Measurements from ENCODE around the gene RHBDF1.

The RHBDF1 gene

DNA sequence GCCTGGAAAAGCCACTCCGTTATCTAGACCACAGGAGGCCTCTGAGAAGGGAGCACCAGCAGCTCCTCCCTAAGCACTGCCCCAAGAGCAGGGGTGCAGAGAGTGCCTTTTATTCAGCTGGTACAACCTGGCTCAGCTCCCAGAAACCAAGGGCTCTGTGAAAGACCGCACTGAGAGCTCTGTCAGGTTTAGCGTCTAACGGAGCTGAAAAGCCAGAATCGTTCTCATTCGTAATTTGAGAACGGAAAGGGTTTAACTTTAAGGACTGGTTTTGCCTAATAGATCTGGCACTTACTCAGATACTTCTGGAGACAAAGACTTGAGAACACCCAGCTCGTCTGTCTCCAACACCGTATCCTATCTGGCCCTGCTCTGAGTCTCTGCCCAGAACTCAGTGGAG, 19.1 kb upstream of the RHBDF1 start:
- DNase-seq = no peak

DNA sequence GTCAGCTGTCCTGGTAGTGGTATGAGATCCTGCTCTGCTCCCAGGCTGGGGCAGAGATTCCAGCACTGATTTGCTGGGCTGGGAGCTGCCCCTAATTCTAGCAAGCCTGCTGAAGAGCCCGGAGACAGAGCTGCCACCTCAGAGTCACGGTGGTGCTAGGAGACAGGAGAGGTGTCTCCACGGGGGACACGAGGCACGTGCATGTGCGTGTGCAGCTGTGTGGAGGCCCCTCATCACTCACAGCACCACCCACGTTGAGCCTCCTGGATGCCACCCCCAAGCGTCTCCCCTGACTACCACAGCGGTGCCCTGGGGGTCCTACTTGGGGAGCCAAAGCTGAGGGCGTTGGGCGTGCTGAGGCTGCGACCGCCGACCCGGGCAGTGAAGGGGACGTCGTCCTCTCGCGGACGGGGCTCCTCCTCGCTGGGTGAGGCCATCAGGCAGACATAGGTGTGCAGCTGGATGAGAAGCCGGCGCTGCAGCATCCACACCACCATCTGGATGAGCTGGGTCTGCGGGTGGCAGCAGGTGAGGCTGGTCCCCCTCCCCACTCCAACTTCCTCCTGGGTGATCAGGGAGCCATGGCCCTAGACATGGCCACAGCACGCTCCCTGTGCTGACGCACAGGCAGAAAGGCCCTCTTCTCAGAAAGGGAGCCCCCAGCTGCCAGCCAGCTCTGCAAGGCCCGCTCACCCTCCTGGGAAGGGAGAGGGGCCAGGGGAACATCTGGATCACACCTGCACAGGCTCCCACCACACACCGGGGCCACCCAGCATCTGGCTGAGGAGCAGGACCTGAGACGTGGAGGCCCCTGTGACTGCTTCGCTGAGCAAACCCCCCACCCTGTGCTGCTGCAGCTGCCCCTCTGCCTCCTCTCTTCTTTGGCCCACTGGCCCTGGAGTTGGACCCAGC, 17.2 kb upstream of the RHBDF1 start:
- no peak for DNase-seq

DNA sequence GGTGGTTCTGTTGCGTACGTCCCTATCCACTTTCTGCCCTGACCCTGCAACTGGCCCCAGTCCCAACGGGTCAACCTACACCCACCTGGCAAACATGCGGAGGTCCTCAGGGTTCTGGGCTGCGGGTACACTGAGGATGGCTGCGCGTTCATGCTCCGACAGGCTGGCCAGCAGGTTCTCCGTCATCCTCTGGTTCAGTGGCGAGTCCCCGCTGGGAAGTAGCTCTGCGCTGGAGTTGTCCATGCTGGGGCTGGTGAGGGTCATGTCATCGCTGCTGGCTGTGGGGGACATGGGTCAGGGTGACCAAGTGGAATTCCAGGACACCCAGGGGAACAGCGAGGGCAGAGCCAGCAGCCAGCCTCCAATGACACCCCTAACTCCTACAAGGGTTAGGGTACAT, 16.2 kb upstream of the RHBDF1 start:
- no peak for DNase-seq

DNA sequence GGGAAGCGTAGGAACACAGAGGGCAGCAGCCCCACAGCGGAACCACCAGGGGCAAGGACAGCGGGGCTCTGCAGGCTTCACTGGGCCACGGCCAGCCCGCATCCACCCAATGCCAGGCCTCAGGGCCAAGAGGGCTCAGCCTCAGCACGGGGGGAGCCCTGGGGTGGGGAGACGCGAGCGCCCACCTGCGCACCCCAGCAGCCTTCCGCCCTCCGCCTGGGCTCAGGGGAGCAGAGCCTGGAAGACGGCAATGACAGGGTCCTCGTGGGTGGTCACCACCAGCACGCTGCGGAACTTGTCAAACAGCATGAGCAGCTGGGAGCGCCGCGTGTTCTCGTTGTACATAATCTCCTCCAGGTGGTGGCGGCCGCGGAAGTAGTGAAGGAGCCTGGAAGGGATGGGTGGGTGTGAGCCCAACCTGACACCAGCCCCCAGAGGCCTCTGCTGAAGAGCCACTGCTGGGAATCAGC, 14.1 kb upstream of the RHBDF1 start:
- DNase-seq = peak; percentile 71

DNA sequence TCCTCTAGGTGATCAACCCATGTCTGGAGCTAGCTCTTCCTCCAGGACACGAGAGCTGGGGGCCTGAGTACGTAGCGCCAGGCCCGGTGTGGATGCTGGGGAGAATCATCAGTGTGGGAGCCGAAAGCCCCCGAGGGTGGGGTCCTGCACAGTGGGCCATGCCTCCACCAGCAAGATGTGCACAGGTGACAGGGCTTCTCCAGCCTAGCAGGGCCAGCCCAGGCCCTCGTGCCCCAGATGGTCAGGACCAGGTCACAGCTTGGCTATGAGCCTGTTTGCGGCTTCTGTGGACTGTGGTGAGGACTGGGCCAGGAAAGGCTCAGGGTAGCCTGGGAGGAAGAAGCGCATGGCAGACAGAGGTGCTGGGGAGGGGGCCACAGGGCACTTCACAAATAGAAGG, 13.4 kb upstream of the RHBDF1 start:
- DNase-seq = no peak

DNA sequence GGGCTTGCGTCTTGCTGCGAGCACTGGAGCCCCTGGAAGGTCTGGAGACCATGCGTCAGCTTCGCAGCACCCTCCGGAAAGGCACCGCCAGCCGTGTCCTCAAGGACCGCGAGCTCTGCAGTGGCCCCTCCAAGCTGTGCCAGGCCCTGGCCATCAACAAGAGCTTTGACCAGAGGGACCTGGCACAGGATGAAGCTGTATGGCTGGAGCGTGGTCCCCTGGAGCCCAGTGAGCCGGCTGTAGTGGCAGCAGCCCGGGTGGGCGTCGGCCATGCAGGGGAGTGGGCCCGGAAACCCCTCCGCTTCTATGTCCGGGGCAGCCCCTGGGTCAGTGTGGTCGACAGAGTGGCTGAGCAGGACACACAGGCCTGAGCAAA, 13.0 kb upstream of the RHBDF1 start:
- no peak for DNase-seq

DNA sequence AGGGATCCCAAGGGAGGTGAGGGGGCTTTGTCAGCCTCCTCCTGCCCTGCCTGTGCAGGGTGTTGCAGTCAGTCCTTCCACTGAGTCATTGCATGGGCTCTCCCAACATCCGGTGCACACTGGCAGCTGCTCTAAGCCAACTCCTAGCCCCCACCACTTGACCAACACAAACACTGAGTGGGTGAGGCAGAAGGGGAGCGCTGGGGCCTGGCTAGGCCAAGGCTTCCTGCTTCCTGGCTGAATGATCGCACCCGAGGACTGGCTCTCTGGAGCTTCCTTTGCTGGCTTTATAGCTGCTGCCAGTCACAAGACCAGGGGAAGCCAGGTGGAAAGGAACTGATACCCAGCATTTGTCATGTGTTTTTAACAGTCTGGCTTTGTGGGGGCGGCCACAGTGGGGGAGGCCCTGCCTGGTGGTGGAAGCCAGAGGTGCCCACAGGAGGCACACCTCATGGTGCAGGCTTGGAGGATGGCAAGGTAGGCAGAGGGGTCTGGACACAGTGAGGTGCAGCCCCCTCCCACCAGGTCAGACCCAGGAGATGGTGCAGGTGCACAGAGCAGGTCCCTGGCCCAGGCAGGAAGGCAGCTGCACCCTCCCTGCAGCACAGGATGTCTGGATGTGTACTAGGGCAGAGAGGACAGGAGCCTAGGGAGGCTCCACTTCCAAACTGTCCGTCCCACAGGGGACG, 12.4 kb upstream of the RHBDF1 start:
- DNase-seq = no peak

DNA sequence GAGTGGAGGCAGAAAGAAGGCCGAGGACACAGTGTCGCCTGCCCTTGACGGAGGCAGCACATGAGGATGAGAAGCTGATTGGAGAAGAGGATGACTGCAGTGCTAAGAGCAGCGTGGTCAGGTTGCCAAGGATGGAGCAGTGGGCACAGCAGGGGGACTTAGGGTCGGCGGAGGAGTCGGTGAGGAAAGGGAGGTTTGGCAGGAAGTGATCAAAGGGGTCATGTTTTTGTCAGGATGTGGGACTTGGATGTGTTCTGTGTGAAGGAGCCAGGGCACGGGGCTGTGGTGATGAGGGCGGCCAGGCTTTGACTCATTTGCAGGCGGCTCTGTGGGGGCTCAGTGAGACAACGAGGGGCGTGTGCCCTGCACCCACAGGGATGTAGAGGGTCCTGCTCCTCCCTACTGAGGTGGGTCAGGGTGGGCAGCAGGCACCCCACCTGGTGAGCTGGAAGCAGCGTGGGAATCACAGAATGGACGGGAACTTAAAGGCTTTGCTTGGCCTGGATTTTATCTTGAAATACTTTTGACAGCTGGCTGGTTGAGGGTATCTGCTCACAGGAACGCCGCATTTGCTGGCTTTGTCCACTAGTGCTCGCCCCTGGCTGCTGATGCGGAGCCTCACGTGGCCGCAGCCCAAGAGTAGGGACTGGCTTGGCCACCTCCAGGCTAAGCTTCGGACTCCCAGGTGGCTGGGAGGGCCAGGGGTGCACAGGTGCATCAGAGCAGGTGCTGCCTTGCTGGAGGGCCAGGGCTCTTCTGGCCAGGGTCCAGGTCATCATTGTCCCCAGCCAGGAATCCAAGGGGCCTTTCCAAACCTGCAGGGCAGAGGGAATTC, 11.6 kb upstream of the RHBDF1 start:
- DNase-seq = no peak

DNA sequence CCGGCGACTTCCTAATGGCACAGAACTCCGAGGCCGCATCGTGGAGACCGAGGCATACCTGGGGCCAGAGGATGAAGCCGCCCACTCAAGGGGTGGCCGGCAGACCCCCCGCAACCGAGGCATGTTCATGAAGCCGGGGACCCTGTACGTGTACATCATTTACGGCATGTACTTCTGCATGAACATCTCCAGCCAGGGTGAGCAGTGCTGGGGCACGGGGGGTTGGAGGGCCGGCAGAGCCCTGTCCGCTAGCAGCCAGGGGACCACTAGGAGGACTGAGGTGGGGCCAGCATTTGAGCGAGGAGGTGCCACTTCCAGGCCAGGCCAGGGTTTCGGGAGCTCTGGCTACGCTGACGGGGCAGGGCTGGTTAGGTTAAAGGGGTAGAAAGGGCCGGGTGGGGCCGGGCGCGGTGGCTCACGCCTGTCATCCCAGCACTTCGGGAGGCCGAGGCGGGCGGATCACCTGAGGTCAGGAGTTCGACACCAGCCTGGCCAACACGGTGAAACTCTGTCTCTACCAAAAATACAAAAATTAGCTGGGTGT, 10.7 kb upstream of the RHBDF1 start:
- no peak for DNase-seq

DNA sequence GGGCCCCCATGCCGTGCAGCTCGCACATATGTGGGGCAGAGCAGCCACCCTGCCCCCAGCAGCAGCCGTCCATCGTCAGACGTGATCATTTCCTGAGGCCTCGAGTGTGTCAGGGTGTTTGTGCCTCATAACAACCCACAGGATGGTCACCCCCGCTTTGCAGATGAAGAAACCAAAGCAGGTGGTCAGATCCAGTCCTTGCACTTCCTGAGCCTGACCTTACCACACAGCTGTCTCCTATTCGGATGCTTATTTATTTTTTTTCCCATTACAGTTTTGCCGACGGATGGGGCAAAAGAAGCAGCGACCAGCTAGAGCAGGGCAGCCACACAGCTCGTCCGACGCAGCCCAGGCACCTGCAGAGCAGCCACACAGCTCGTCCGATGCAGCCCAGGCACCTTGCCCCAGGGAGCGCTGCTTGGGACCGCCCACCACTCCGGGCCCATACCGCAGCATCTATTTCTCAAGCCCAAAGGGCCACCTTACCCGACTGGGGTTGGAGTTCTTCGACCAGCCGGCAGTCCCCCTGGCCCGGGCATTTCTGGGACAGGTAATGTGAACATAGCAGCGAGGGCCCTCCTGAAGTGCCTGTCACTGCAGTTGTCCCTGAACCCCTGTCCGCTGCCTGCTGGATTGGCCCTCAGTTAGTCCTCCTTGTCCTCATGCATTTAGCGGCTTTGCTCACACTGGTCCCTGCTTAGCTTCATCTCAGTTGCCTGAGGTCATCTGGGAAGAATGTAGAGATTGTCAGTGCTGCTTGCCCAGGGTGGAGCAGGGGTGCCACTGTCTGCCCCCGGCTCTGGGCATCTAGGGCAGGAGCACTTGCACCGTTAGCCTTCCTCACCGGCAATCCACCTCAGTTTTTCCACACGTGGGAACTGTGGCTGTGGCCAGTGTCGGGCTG, 7.0 kb upstream of the RHBDF1 start:
- DNase-seq = no peak

DNA sequence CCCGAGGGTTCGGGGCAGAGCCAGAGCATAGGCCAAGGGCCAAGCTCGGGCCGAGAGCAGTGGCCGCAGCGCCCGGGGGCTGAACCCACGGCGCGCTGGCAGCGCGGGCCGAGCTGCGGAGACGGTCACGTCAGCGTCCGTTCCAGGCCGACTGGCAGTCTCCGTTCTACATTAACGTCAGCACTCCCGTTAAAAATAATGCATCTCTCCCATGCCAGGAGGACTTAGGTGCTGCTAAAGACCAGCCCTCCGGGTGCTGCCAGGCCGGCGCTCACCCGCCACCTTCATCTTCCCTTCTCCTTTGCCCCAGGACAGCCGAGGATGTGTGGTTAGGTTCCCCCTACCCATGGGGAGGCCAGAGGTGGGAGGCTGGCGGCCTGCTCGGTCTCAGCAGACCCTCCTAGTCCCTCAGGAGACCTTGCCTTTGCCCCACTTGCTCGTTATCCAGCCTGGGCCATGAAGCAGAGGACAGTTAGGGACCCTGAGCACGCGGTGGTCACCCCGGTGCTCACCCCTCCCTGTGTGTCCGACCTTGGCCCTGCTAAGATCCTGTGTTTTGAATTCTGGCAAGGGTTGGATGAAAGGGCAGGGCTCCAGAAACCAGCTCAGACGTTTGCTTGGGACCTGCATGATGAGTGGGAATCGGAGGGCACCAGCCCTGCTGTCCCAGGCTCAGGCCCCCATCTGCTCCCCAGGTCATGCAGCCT, 6.2 kb upstream of the RHBDF1 start:
- peak; percentile 32 for DNase-seq

DNA sequence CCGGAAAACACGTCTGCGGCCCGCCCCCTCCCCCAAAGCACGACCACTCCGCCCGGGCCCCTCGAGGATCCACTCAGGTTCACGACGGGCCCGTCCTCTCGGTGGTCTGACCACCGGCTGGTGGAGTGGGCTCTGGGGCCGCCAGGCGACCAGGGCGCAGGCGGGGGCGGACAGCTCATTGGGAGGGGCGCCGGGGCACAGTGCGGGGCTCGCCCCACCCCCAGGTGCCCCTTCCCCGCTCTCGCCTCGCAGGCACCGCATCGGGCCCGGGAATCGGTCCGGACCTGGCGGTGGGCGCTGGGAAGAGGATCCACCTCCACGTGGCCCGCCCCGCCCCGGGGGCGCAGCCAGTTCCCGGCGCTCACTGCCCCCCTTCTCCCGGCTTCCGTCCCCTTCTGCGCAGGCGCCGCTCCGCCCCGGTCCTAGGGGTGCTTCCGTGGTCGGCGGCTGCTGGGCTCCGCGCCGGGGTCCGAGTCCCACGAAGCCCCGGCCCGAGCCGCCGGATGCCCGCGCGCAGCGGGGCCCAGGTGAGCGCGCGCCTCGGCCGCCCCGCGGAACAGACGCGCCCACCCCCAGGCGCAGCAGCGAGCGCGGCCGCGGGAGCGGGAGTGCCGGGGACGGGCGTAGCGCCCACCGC, 5.5 kb upstream of the RHBDF1 start, which contains the start of gene MPG:
TSS of gene MPG (plus strand) at position 419 of the 637 bp plus-strand sequence. CDS start at position 504, 85 bp downstream.
- peak; percentile 90 for DNase-seq

DNA sequence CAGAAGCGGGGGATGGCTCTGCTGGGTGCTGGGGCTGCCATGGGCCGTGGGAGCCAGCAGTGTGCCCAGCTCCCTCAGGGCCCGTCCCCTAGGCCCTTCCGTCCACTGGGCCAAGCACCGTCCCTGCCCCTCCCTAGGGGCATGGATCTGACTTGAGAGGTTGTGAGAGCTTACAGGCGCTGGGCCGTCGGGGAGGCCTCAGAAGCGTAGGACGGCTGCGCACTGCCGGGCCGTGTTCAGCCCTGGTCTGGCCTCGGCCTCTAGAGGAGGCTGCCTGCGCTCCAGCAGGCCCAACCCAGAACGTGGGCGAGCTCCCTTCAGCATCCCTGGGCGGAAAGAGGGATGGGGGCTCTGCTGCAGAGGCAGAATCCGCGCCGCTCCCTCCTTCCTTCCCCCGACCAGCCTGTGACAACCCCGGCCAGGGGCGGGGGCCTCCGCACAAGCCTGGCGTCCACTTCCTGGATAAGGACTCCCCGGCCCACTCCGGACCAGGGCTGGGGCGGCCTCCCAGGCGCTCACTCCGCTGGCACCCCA, 4.9 kb upstream of the RHBDF1 start:
- peak; percentile 48 for DNase-seq

DNA sequence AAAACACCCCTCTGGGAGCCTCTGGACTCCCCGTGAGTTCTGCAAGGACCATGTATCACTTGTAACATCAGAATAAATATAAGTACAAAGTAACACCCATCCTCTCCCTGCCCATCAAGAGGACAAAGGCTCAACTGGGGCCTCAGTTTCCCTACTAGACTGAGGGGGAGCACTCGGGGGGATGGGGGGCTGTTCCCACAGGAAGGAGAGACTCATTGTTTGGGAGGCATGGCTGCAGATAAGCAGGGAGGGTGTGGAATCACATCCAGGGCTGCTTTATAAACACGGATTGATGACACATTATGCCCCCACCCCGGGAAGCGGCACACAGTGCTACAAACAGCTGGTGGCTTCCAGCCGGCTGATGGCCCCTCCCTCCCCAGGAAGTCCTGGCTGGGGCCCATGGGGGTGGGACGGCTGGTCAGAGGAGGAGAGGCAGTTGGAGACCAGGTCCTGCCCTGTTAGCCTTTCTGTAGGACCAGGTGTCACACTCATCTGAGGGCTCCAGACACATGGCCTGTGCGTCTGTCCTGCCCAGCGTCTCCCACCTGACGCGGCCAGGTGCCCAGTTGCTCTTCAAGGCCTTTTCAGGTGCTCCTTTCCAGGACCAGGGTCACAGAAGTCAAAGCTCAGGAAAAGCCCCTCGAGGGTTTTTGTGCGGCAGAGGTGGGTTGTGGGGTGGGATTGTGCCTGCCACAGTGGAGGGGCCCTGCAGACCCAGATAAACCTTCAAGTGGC, 4.3 kb upstream of the RHBDF1 start:
- DNase-seq = peak; percentile 50

DNA sequence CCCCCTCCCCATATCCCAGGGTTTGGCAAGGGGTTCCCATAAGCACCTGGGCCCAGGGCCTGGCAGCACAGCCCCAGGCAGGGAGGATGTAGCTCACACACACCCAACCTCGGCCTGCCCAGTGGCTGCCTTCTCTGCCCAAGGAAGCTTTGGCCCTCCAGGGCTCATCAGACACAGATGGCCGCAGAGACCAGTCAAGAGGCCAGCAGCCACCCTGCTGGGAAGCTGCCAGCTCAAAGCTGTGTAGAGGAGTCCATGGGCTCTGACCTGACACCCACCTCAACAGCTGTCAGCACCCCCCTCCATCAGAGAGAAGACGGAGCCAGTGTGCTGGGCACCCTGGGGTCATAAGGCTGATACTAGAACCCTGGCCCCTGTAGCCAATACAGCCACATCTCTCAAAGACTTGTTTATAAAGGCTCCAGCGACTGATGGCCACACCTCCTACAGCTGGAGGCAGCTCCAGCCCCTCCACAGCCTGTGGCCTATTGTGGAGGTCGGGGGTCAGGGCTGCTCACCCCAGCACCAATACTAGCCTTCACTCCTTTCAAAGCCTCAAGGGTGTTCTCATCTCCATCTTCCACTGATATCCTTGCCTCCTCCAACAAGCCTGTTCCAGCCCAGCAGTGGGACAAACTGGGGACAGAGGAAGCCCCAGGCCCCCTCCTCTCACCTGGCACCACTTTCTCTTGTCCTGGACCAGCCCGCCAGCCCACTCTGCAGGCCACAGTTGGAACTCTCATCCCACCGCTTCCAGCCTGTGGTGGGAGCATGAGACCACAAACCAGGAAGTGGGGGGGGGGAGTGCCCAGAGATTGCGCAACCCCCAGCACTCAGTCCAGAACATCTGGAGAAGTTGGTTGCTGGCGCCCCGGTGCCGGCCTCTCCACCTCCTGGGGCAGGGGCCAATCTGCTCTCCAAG, 3.4 kb upstream of the RHBDF1 start:
- peak; percentile 38 for DNase-seq

DNA sequence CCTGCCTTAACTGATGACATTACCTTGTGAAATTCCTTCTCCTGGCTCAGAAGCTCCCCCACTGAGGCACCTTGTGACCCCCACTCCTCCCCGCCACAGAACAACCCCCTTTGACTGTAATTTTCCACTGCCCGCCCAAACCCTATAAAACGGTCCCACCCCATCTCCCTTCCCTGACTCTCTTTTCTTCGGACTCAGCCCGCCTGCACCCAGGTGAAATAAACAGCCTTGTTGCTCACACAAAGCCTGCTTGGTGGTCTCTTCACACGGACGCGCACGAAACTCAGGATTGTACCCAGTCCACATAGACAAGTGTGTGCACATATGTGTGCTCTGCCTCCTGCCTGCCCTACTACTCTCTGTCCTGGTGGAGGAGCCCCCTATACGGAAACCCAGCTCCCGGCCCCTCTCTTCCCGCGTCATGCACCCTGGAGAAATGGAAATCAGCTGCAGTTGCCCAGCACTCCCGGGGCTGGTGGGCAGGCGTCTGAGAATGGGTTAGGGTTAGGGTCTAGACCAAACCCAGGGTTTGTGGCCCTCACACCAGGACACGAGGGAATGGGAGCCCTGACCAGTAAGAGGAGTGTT, 2.4 kb upstream of the RHBDF1 start:
- DNase-seq = no peak

DNA sequence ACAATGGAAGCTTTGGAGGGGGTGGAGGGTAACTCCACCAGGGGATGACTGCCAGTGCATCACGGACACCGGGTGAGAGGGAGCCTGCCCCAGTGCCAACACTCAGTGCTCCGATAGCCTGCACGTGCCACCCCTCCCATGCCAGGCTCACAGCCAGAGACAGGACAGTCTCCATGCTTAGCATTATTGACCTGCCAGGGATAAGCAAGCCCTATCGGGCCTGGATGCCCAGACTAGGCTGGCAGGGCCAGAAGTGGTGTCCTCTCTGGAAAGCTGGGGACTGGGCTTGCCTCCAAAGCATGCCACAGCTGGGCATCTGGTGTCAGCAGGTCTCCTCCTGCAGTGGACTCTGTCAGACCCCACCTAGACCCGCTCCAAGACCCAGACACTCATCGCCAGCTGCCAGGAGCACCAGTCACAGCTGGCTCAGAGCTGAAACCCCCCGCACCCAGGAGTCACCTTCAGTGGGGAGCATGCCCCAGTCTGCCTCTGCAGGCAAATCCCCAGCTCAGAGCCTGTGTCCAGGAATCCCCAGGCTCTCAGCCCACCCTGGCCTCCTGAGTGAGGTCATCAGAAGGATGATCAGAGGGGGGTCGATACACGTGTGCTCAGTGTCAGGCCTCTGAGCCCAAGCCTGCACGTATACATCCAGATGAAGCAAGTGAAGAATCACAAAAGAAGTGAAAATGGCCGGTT, 1.8 kb upstream of the RHBDF1 start:
- no peak for DNase-seq

Measured in NCI-H82 (cell line).